IMR-90 (cell line): ENCODE data around the gene INPP5J. TPM values are rescaled to one million over a fixed set of nuclear protein-coding genes. Genes with fewer than 3 reads are reported as not detected.

ENCODE experiments used
- ATAC-seq: fragments of 200-7000 bp; cut with Tn5 transposase; 2 replicates; pipeline ENCODE4 v1.9.1; 2020; ENCODE audit warnings: low read depth, mild to moderate bottlenecking, moderate library complexity
- BruUV-seq: library from RNA; stranded (reverse); fragments of 400-500 nt; replicated peaks from 2 replicates; lab custom pipeline; 2021; lab: Mats Ljungman, UMichigan
- CTCF ChIA-PET: fragments of 300-600 bp; formaldehyde crosslinking; extraction: SDS; loops from one replicate; lab custom pipeline; 2021; ENCODE audit warnings: antibody characterized with exemption; lab: Yijun Ruan, JAX
- POLR2A ChIA-PET: fragments of 300-600 bp; sonication (Branson Sonifier 250); formaldehyde crosslinking; loops from one replicate; lab custom pipeline; 2022; ENCODE audit warnings: antibody characterized with exemption; ENCODE audit not compliant: unreplicated experiment; lab: Charles Lee
- DNase-seq: peaks from one replicate; pipeline ENCODE4 v3.0.0; 2013
- H2AFZ ChIP-seq: replicated peaks from 2 replicates; pipeline ENCODE3; 2013; ENCODE audit warnings: low read length, mild to moderate bottlenecking; ENCODE audit not compliant: poor library complexity
- H2AK5ac ChIP-seq: 2 replicates; pipeline ENCODE4 v1.6.1; 2013; ENCODE audit warnings: low read depth, low read length, inconsistent platforms
- H2AK9ac ChIP-seq: replicated peaks from 2 replicates; pipeline ENCODE3; 2013; ENCODE audit warnings: mild to moderate bottlenecking, low read depth, low read length, moderate library complexity; ENCODE audit not compliant: poor library complexity
- H2BK120ac ChIP-seq: 2 replicates; pipeline ENCODE4 v1.6.1; 2013; ENCODE audit warnings: low read depth, low read length, inconsistent platforms
- H2BK15ac ChIP-seq: 3 replicates; pipeline ENCODE4 v1.6.1; 2013; ENCODE audit warnings: low read depth, low read length, inconsistent platforms
- H2BK20ac ChIP-seq: 2 replicates; pipeline ENCODE4 v1.6.1; 2013; ENCODE audit warnings: low read depth, mild to moderate bottlenecking, inconsistent platforms, low read length, moderate library complexity
- H2BK5ac ChIP-seq: 2 replicates; pipeline ENCODE4 v1.6.1; 2013; ENCODE audit warnings: mild to moderate bottlenecking, low read depth, low read length, inconsistent platforms; ENCODE audit not compliant: poor library complexity, severe bottlenecking
- H3K14ac ChIP-seq: replicated peaks from 2 replicates; pipeline ENCODE4 v1.6.1; 2013; ENCODE audit warnings: low read depth, low read length, inconsistent platforms
- H3K18ac ChIP-seq: 2 replicates; pipeline ENCODE4 v1.6.1; 2013; ENCODE audit warnings: low read depth, low read length, control low read depth
- H3K23ac ChIP-seq: 2 replicates; pipeline ENCODE4 v1.6.1; 2013; ENCODE audit warnings: low read depth, low read length, inconsistent platforms
- H3K27ac ChIP-seq: 2 replicates; pipeline ENCODE4 v1.5.1; 2013; ENCODE audit warnings: mild to moderate bottlenecking, control low read depth, low read length; ENCODE audit not compliant: insufficient read depth
- H3K27me3 ChIP-seq: 2 replicates; pipeline ENCODE4 v1.6.1; 2013; ENCODE audit warnings: low read length; ENCODE audit not compliant: control insufficient read depth, insufficient read depth
- H3K36me3 ChIP-seq: 2 replicates; pipeline ENCODE4 v1.6.1; 2013; ENCODE audit warnings: low read length, mixed read lengths; ENCODE audit not compliant: control insufficient read depth, insufficient read depth
- H3K4ac ChIP-seq: 2 replicates; pipeline ENCODE4 v1.6.1; 2013; ENCODE audit warnings: low read depth, low read length, inconsistent platforms
- H3K4me1 ChIP-seq: 2 replicates; pipeline ENCODE4 v1.6.1; 2013; ENCODE audit warnings: low read length, mixed read lengths; ENCODE audit not compliant: control insufficient read depth, insufficient read depth
- H3K4me2 ChIP-seq: 2 replicates; pipeline ENCODE4 v1.6.1; 2013; ENCODE audit warnings: low read depth, mild to moderate bottlenecking, control low read depth, low read length, moderate library complexity
- H3K4me3 ChIP-seq: 2 replicates; pipeline ENCODE4 v1.5.1; 2013; ENCODE audit warnings: low read depth, mild to moderate bottlenecking, control low read depth, low read length, moderate library complexity; ENCODE audit not compliant: insufficient read depth
- H3K56ac ChIP-seq: 2 replicates; pipeline ENCODE4 v1.6.1; 2013; ENCODE audit warnings: low read length, inconsistent platforms; ENCODE audit not compliant: insufficient read depth; ENCODE audit errors: extremely low read depth
- H3K79me1 ChIP-seq, 2 experiments: 2 replicates each; pipeline ENCODE4 v1.6.1; 2013; ENCODE audit warnings: low read length in 2 of 2, inconsistent platforms in 1 of 2, low read depth in 1 of 2
- H3K9ac ChIP-seq: 2 replicates; pipeline ENCODE4 v1.6.1; 2013; ENCODE audit warnings: low read depth, low read length, control low read depth
- H3K9me1 ChIP-seq: 2 replicates; pipeline ENCODE4 v1.6.1; 2013; ENCODE audit warnings: low read length, inconsistent platforms; ENCODE audit not compliant: insufficient read depth
- H3K9me3 ChIP-seq: 2 replicates; pipeline ENCODE4 v1.6.1; 2013; ENCODE audit warnings: low read length; ENCODE audit not compliant: control insufficient read depth, insufficient read depth
- H4K20me1 ChIP-seq: 2 replicates; pipeline ENCODE4 v1.6.1; 2013; ENCODE audit warnings: low read length, inconsistent platforms; ENCODE audit not compliant: insufficient read depth
- H4K5ac ChIP-seq: 2 replicates; pipeline ENCODE4 v1.6.1; 2013; ENCODE audit warnings: mild to moderate bottlenecking, low read depth, low read length, control low read depth
- H4K8ac ChIP-seq, 2 experiments: 2 replicates each; pipeline ENCODE4 v1.6.1; 2013; ENCODE audit warnings: low read depth in 2 of 2, low read length in 2 of 2, control low read depth in 1 of 2, inconsistent platforms in 1 of 2
- H4K91ac ChIP-seq: 2 replicates; pipeline ENCODE4 v1.6.1; 2013; ENCODE audit warnings: low read depth, low read length, inconsistent platforms; ENCODE audit not compliant: insufficient read depth
- BHLHE40 ChIP-seq: fragments of 150-350 bp; IDR thresholded peaks from 2 replicates; pipeline ENCODE4 v1.6.1; 2016; ENCODE audit warnings: mild to moderate bottlenecking, low read depth, low read length
- CEBPB ChIP-seq: IDR thresholded peaks from 2 replicates; pipeline ENCODE4 v1.6.1; 2012; ENCODE audit warnings: low read depth, low read length, improper control_type of control experiment
- CHD1 ChIP-seq: IDR thresholded peaks from 2 replicates; pipeline ENCODE4 v1.6.1; 2012; ENCODE audit warnings: low read depth, low read length, improper control_type of control experiment
- CTCF ChIP-seq: conservative IDR thresholded peaks from 2 replicates; pipeline ENCODE4 v1.5.1; 2012; ENCODE audit warnings: mild to moderate bottlenecking, low read depth, low read length, improper control_type of control experiment
- ELK1 ChIP-seq: fragments of 150-350 bp; IDR thresholded peaks from 2 replicates; pipeline ENCODE4 v1.6.1; 2016; ENCODE audit warnings: low read depth, mild to moderate bottlenecking, low read length, moderate library complexity, borderline replicate concordance
- FOS ChIP-seq: fragments of 150-350 bp; IDR thresholded peaks from 2 replicates; pipeline ENCODE4 v1.6.1; 2016; ENCODE audit warnings: low read depth, low read length
- MAFK ChIP-seq: IDR thresholded peaks from 2 replicates; pipeline ENCODE4 v1.6.1; 2012; ENCODE audit warnings: low read depth, low read length, improper control_type of control experiment
- MXI1 ChIP-seq: IDR thresholded peaks from 2 replicates; pipeline ENCODE4 v1.6.1; 2012; ENCODE audit warnings: low read depth, mild to moderate bottlenecking, low read length, moderate library complexity, borderline replicate concordance
- NFE2L2 ChIP-seq: fragments of 150-350 bp; IDR thresholded peaks from 2 replicates; pipeline ENCODE4 v1.6.1; 2016; ENCODE audit warnings: low read depth, mild to moderate bottlenecking, low read length
- POLR2A ChIP-seq: IDR thresholded peaks from 2 replicates; pipeline ENCODE4 v1.6.1; 2012; ENCODE audit warnings: mild to moderate bottlenecking, low read depth, low read length
- RCOR1 ChIP-seq: IDR thresholded peaks from 2 replicates; pipeline ENCODE4 v1.6.1; 2012; ENCODE audit warnings: mild to moderate bottlenecking, low read length, improper control_type of control experiment; ENCODE audit not compliant: insufficient replicate concordance
- RFX5 ChIP-seq: IDR thresholded peaks from 2 replicates; pipeline ENCODE4 v1.8.0; 2012; ENCODE audit warnings: low read depth, mild to moderate bottlenecking, low read length, moderate library complexity
- SMC3 ChIP-seq: fragments of 150-350 bp; IDR thresholded peaks from 2 replicates; pipeline ENCODE4 v1.6.1; 2016; ENCODE audit warnings: low read depth, mild to moderate bottlenecking, antibody characterized with exemption, low read length, moderate library complexity
- USF2 ChIP-seq: fragments of 150-350 bp; IDR thresholded peaks from 2 replicates; pipeline ENCODE4 v1.6.1; 2017; ENCODE audit warnings: mild to moderate bottlenecking, antibody characterized with exemption, low read length, low read depth
- WGBS, 2 experiments: methylation state at CpG; one replicate each; pipeline versions ENCODE4 v1.1.5 to v1.1.7; 2013; ENCODE audit warnings: missing lambda C conversion rate in 2 of 2; ENCODE audit not compliant: insufficient read length in 1 of 2; ENCODE audit errors: extremely low coverage in 2 of 2; 5-methylcytosine and 5-hydroxymethylcytosine counted together
- dilution Hi-C: fragments of 300-500 bp; cut with HindIII; formaldehyde crosslinking; loops from one replicate; pipeline ENCODE4 v1.14.3; 2018; ENCODE audit warnings: low sequenced_read_pairs; ENCODE audit not compliant: unreplicated experiment
- in situ Hi-C: fragments of 300-500 bp; cut with MboI; formaldehyde crosslinking; loops from 3 replicates; pipeline ENCODE4 v1.14.3; 2019; ENCODE audit warnings: low sequenced_read_pairs, inconsistent platforms, mixed read lengths
- intact Hi-C: fragments of 100-400 bp; cut with micrococcal nuclease; formaldehyde crosslinking; loops from 2 replicates; pipeline ENCODE4 v1.10.0; 2022
- polyA plus RNA-seq, 3 experiments: library from polyadenylated mRNA; depleted of rRNA; stranded (reverse); fragments of >200 nt; gene quantifications; 2 replicates each; pipeline ENCODE4 v1.2.3, GENCODE V29; 2012; ENCODE audit warnings: low replicate concordance in 1 of 3
- total RNA-seq: library from RNA; depleted of rRNA; stranded (reverse); fragments of >200 nt; gene quantifications from 2 replicates; pipeline ENCODE4 v1.2.3, GENCODE V29; 2012

INPP5J gene
- total and polyA plus RNA-seq, 2 of the 4 experiments (the other 2 are of a cell fraction) = 0.36 to 2.2 TPM

- Histone ChIP-seq H3K4me3 (peak within 1 kb of the TSS; percentile 90), H2AFZ (peak within 1 kb of the TSS; percentile 96), H3K18ac (peak within 1 kb of the TSS; percentile 81), H3K23ac (peak within 1 kb of the TSS; percentile 94), H3K56ac (peak within 1 kb of the TSS; percentile 58), H3K79me1 (peaks cover 15 to 47% of the 10 kb centered on the region in 2 experiments; a peak in 3 of 4 replicates), H2BK15ac (peak within 1 kb of the TSS; percentile 84; the same call in 1 of the 3 replicates), H4K8ac (peak within 1 kb of the TSS; percentile 64 to 93), H3K4ac (peak within 1 kb of the TSS; percentile 92), H3K4me1 (peaks cover 35% of the 10 kb centered on the region), H3K9me3 (no peaks in the 10 kb centered on the region), H3K14ac (peak within 1 kb of the TSS; percentile 98), H3K36me3 (peaks cover 28% of the 10 kb centered on the region), H4K91ac (peak within 1 kb of the TSS; percentile 89), H3K4me2 (peak within 1 kb of the TSS; percentile 96), H2BK20ac (no peak within 1 kb of the TSS), H2AK5ac (peak within 1 kb of the TSS; percentile 85), H3K9me1 (peaks cover 12% of the 10 kb centered on the region), H3K27ac (peak within 1 kb of the TSS; percentile 94), H2AK9ac (peak within 1 kb of the TSS; percentile 100), H2BK120ac (peak within 1 kb of the TSS; percentile 85), H2BK5ac (peak within 1 kb of the TSS; percentile 87), H4K20me1 (peaks cover 20% of the 10 kb centered on the region), H3K27me3 (no peaks in the 10 kb centered on the region), H4K5ac (peak within 1 kb of the TSS; percentile 55), H3K9ac (peak within 1 kb of the TSS; percentile 91)
- dilution Hi-C loops = no loop called here
- DNase-seq (peak; percentile 98), ATAC-seq (peak; percentile 88)
- BruUV-seq = TSS peak; percentile 93
- ChIA-PET POLR2A (interaction anchor here (0.6 kb wide), 4 partner anchors 37 to 133 kb away, joined by 3 to 10 read pairs (median 4); no protein-coding TSS in a partner anchor), CTCF (interaction anchor here (0.5 to 2.0 kb wide), 27 partner anchors 10 to 412 kb away, joined by 3 to 12 read pairs (median 4); partner anchors contain the start of gene OSBP2)
- intact Hi-C loops = loop anchor here (1.0 to 5.0 kb wide), 4 partner anchors 42 to 165 kb away; partner anchors contain the start of gene LIMK2
- in situ Hi-C loops = no loop called here
- WGBS, 2 experiments = 1% methylated on average over 32 of the region's 67 CpGs; no CpG with 5 or more reads in 1 of the 2 experiments
- no peak for TF ChIP-seq CHD1
- TF ChIP-seq BHLHE40 = no peak; the same call in 1 of the 2 replicates
- TF ChIP-seq CTCF = peak; percentile 99
- no peak for TF ChIP-seq FOS
- TF ChIP-seq RCOR1 = no peak
- TF ChIP-seq SMC3 = peak; percentile 98
- TF ChIP-seq POLR2A = peak; percentile 95
- TF ChIP-seq MAFK = no peak
- no peak for TF ChIP-seq NFE2L2
- no peak for TF ChIP-seq CEBPB
- TF ChIP-seq RFX5 = no peak
- TF ChIP-seq USF2 = no peak; the same call in none of the 2 replicates
- TF ChIP-seq MXI1 = no peak
- no peak for TF ChIP-seq ELK1
Measured at GRCh38 chr22:31107178-31107893, 15.4 kb upstream of the INPP5J start, which contains the start of gene SELENOM. Gene SELENOM (minus strand): TSS chr22:31107568. CDS start chr22:31107505, 63 bp downstream.
